GM23248 (cell line): ENCODE results near the gene EIF4A2.

Source experiments
- EZH2 ChIP-seq: fragments of 200-600 bp; sonication (generic); IDR thresholded peaks from 2 replicates; pipeline ENCODE4 v1.6.1; 2018; ENCODE audit warnings: antibody characterized with exemption, mild to moderate bottlenecking; ENCODE audit not compliant: insufficient read depth, poor library complexity, severe bottlenecking
- EZH2phosphoT487 ChIP-seq: fragments of 200-600 bp; sonication (generic); IDR thresholded peaks from 2 replicates; pipeline ENCODE4 v1.6.1; 2018; ENCODE audit warnings: antibody characterized with exemption, moderate library complexity, mild to moderate bottlenecking, low read depth; ENCODE audit not compliant: insufficient read depth

DNA sequence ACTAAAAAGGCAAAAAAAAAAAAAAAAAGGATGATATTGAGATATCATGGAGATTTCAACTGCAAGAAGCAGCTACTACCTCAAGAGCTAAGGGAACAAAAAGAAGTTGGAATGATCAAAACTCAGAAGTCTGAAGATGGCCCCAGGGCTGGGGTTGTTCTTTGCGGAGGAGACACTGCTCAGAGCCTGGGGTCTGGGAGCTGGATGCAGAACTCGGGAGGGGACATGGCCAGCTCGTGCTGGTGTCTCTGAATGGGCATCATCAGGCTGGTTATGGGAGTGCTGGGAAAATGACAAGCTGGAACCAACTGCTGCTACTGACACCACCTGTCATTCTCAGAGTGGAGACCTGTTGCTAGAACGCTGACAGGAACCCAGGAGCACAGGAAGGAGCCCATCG, 45.0 kb downstream of the EIF4A2 start:
- no peak for TF ChIP-seq EZH2
- TF ChIP-seq EZH2phosphoT487: no peak
